GM19372 (cell line): ENCODE data around the gene GOLGA8B.
"Not testable (repeated sequence)": the region's sequence is repeated elsewhere in the genome, so short reads cannot be mapped to it uniquely, and the experiment has no call there.

ENCODE experiments used
- ATAC-seq: cut with Tn5 transposase; IDR thresholded peaks from one replicate; pipeline ENCODE4 v1.9.1; 2021; ENCODE audit warnings: mild to moderate bottlenecking, low read depth, moderate library complexity; ENCODE audit not compliant: unreplicated experiment

GOLGA8B gene

DNA sequence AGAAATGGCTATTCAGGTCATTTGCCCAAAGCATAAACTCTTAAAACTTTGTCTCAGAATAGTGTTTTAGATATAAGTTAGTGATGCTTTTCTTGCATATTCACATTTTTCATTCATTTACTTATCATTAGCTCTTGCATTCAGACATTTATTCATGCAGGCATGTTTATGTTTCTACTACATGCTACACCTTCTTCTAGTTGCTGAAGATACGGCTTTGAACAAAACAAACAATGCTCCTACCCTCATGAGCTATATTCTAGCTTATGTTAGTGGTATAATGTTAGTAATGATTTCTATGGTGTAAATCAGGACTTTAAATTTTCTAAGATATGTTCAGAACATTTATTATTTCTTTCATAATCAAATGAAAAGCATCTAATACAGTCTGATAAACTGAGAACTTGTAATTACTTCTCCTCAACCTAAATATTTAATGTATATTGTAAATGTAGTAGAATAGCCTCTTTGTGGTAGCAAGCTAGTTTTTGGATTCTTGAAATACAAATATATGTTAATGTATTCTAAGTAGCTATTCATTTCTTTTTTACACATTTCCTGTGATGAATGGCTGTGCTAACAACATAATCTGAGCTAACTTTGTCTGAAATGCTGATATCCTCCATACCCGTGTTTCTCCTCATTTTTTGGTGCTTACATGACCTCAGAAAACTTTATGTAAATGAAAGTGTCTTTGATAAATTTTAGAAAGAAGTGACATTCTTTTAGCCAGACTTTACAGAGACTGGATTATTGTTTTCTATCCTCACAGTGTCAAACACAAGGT lies 15.5 kb upstream of the GOLGA8B start:
- no peak for ATAC-seq

- no peak for ATAC-seq
Measured at GRCh38 chr15:34597316-34597715, 13.9 kb upstream of the GOLGA8B start.

DNA sequence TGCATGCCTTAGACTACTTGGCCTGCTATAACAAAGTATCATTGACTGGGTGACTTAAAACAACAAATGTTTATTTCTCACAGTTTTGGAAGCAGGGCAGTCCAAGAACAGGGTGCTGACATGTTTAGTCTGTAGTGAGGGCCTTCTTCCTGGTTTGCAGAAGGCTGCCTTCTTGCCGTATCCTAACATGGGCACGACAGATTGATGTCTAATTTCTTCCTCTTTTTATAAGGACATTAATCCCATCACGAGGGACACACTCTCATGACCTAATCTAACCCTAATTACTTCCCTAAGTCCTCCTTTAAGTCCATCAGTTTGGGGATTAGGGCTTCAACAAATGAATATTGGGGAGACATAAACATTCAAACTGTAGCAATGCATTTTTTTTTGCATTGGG lies 10.9 kb upstream of the GOLGA8B start:
- no peak for ATAC-seq

- no peak for ATAC-seq
Measured at GRCh38 chr15:34591306-34591705, 7.9 kb upstream of the GOLGA8B start.

GRCh38 chr15:34588046-34588674 lies 4.7 kb upstream of the GOLGA8B start:
- ATAC-seq: no peak

DNA sequence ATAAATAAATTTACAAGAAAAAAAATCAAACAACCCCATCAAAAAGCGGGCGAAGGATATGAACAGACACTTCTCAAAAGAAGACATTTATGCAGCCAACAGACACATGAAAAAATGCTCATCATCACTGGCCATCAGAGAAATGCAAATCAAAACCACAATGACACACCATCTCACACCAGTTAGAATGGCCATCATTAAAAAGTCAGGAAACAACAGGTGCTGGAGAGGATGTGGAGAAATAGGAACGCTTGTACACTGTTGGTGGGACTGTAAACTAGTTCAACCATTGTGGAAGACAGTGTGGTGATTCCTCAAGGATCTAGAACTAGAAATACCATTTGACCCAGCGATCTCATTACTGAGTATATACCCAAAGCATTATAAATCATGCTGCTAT lies 2.5 kb upstream of the GOLGA8B start:
- not testable (repeated sequence) for ATAC-seq

- no peak for ATAC-seq
Measured at GRCh38 chr15:34584996-34585395, 1.5 kb upstream of the GOLGA8B start.

DNA sequence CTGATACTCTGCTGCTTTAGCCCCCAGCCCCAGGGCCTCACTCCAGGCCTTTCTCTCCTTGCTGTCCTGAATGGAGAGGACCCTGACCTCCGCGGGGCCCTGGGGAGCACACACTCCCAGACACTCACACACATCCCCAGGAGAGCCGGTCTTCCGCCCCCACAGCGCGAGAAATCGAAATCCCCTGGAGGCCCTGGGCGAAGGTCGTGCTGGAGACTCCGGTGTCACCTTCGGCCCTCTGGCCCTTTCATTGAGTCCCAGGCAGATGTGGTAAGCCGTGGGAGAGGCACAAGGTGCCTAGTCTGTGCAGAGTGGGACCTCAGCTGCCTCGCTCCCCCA lies 848 bp upstream of the GOLGA8B start:
- ATAC-seq: no peak

GRCh38 chr15:34582461-34583371 lies 735 bp downstream of the GOLGA8B start:
- ATAC-seq: peak; percentile 36

GRCh38 chr15:34581687-34582460 lies 1.6 kb downstream of the GOLGA8B start:
- ATAC-seq: not testable (repeated sequence)

DNA sequence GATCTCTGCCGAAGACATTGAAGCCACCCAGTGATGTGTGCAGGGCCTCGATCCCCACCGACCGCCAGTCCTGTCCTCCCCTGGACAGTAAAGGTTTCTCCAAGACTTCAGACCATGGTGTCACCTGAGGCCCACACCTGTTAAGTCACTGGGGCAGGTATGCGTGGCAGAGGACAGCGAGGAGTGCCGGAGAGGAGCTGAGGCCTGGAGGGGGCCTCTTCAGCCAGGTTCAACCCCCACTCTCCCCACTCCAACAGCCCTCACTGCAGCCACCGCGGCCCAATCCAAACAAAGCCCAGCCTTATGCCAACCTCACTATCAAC lies 2.4 kb downstream of the GOLGA8B start:
- ATAC-seq: no peak

DNA sequence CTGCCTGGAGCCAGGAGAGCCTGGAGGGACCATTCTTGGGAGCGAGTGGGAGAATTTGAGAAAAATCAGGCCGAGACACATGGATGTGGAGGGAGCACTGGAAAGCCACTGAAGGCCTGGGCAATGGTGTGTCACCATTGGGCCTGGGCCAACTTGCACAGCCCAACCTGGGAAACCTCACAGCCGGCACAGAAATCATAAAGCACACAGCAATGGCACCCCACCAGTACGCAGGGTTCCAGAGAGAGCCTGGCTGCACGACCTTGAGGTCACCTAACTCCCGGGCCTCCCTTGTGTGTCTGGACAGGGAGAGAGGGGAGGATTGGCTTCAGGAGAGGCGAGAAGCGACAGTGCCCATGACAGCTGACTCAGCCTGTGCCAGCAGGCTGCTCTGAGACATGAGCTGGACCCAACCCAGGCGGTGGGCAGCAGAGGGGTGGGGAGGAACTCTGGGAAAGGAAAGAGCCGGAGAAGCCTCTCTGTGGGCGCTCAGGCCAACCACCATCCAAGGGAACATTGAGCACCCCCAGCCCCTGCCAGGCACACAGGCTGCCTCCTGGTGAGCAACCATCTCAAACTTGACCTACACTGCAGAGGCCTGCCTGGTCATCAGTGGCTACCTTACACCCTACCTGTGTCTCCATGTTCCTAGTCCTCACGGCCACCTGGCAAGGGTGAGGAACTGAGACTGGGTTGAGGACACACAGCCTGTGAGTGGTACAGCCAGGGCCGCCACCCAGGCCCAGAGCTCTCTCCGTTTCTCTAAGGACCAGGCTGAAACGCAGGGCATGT lies 3.0 kb downstream of the GOLGA8B start:
- not testable (repeated sequence) for ATAC-seq

- ATAC-seq: no peak
Measured at GRCh38 chr15:34578283-34578674, 5.2 kb downstream of the GOLGA8B start.

DNA sequence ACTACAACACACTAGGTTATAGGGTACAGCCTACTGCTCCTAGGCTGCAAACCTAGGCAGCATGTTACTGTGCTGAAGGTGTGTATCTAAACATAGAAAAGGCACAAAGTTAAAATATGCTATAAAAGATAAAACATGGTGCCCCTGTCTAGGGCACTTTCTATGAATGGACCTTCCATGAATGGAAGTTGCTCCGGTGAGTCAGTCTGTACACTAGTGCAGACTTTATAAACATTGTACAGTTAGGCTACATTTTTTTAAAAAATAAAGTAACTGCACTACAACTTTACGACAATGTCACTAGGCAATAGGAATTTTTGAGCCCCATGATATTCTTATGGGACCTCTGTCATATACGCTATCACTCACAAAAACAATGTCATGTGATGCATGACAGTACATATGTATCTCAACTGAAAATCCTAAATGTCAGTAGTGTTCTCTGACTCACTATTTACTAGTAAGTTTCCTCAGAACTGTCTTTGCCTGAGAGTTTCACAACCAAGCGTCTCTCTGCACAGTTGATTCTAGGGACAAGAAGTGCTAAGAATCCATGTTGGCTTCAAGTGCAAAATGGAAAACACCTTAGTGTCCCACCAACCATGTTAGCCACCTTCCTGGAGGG lies 5.7 kb downstream of the GOLGA8B start:
- ATAC-seq: not testable (repeated sequence)

- not testable (repeated sequence) for ATAC-seq
Measured at GRCh38 chr15:34575035-34575434, 8.4 kb downstream of the GOLGA8B start.

GRCh38 chr15:34572921-34573320 lies 10.5 kb downstream of the GOLGA8B start:
- ATAC-seq: not testable (repeated sequence)

GRCh38 chr15:34572019-34572641 lies 11.3 kb downstream of the GOLGA8B start:
- ATAC-seq: not testable (repeated sequence)

- ATAC-seq: not testable (repeated sequence)
Measured at GRCh38 chr15:34569670-34570396, 13.6 kb downstream of the GOLGA8B start.
